Activated CD4-positive, alpha-beta T cell treated with anti-CD3 and anti-CD28 coated beads, Interleukin-2, amount 10 ng/mL, durations not matched to agents 7 days and 5 days (primary cell): ENCODE data around the gene GALNT10. TPM values are rescaled to one million over a fixed set of nuclear protein-coding genes. Genes with fewer than 3 reads are reported as not detected.
A peak's percentile ranks its signal among the peaks of the same experiment; 100 is the strongest.

Experiments used
- CTCF ChIA-PET: fragments of 350-600 bp; sonication (Branson Sonifier 250); formaldehyde crosslinking; loops from one replicate; lab custom pipeline; 2021; ENCODE audit warnings: antibody characterized with exemption; lab: Charles Lee
- POLR2A ChIA-PET: fragments of 350-600 bp; sonication (Branson Sonifier 250); formaldehyde crosslinking; loops from one replicate; lab custom pipeline; 2021; ENCODE audit warnings: antibody characterized with exemption; lab: Charles Lee
- DNase-seq: peaks from one replicate; pipeline ENCODE4 v3.0.0-alpha.2; 2020
- H3K27ac Mint-ChIP-seq: one replicate; pipeline ENCODE4 v1.8.0; 2021; ENCODE audit warnings: mild to moderate bottlenecking, moderate library complexity, mixed read lengths
- H3K27me3 Mint-ChIP-seq: one replicate; pipeline ENCODE4 v1.8.0; 2021; ENCODE audit warnings: mixed read lengths
- H3K36me3 Mint-ChIP-seq: one replicate; pipeline ENCODE4 v1.8.0; 2021; ENCODE audit warnings: low read depth, mixed read lengths
- H3K4me1 Mint-ChIP-seq: one replicate; pipeline ENCODE4 v1.8.0; 2021; ENCODE audit warnings: mixed read lengths
- H3K4me3 Mint-ChIP-seq: one replicate; pipeline ENCODE4 v1.8.0; 2021; ENCODE audit warnings: mild to moderate bottlenecking, moderate library complexity, mixed read lengths
- H3K9me3 Mint-ChIP-seq: one replicate; pipeline ENCODE4 v1.8.0; 2021; ENCODE audit warnings: mixed read lengths
- total RNA-seq, 2 experiments: library from RNA; stranded (reverse); gene quantifications; one replicate each; pipeline ENCODE4 v1.2.3, GENCODE V29; 2021

GALNT10 gene
- total RNA-seq, 2 experiments from 2014 or later = 44.2 to 47.2 TPM

GRCh38 chr5:154264549-154265196 lies 74.1 kb downstream of the GALNT10 start:
- H3K9me3 Mint-ChIP-seq = no peaks in the 10 kb centered on the region
- peak overlapping the region; percentile 38 for H3K27ac Mint-ChIP-seq
- H3K27me3 Mint-ChIP-seq = no peaks in the 10 kb centered on the region
- ChIA-PET POLR2A (no interaction called here), CTCF (no interaction called here)
- H3K4me3 Mint-ChIP-seq = no peak overlapping the region
- peaks cover 1% of the 10 kb centered on the region for H3K4me1 Mint-ChIP-seq
- DNase-seq = no peak
- peaks cover 2% of the 10 kb centered on the region for H3K36me3 Mint-ChIP-seq

- Mint-ChIP-seq H3K27me3 (no peaks in the 10 kb centered on the region), H3K4me3 (no peak overlapping the region), H3K9me3 (no peaks in the 10 kb centered on the region), H3K27ac (peak overlapping the region; percentile 38), H3K36me3 (peaks cover 2% of the 10 kb centered on the region), H3K4me1 (peaks cover 1% of the 10 kb centered on the region)
- ChIA-PET CTCF (no interaction called here), POLR2A (no interaction called here)
- DNase-seq = no peak
Measured at GRCh38 chr5:154265197-154265773, 74.8 kb downstream of the GALNT10 start.

- Mint-ChIP-seq H3K36me3 (peaks cover 2% of the 10 kb centered on the region), H3K4me1 (peaks cover 13% of the 10 kb centered on the region), H3K27ac (no peak overlapping the region), H3K9me3 (no peaks in the 10 kb centered on the region), H3K4me3 (no peak overlapping the region), H3K27me3 (no peaks in the 10 kb centered on the region)
- ChIA-PET CTCF (interaction anchor here (1.0 kb wide), 1 partner anchor 23 kb away, joined by 3 read pairs; no protein-coding TSS in a partner anchor), POLR2A (no interaction called here)
- DNase-seq = no peak
Measured at GRCh38 chr5:154267516-154267915, 77.0 kb downstream of the GALNT10 start.

- no peak for DNase-seq
- no peaks in the 10 kb centered on the region for H3K27me3 Mint-ChIP-seq
- no peak overlapping the region for H3K27ac Mint-ChIP-seq
- H3K4me3 Mint-ChIP-seq = no peak overlapping the region
- H3K36me3 Mint-ChIP-seq = peaks cover 2% of the 10 kb centered on the region
- H3K9me3 Mint-ChIP-seq = no peaks in the 10 kb centered on the region
- ChIA-PET CTCF (interaction anchor here (1.0 kb wide), 1 partner anchor 23 kb away, joined by 3 read pairs; no protein-coding TSS in a partner anchor), POLR2A (no interaction called here)
- H3K4me1 Mint-ChIP-seq = peaks cover 19% of the 10 kb centered on the region
Measured at GRCh38 chr5:154268073-154268472, 77.5 kb downstream of the GALNT10 start.

GRCh38 chr5:154269414-154269813 lies 78.9 kb downstream of the GALNT10 start:
- peaks cover 2% of the 10 kb centered on the region for H3K36me3 Mint-ChIP-seq
- H3K27me3 Mint-ChIP-seq = no peaks in the 10 kb centered on the region
- peaks cover 31% of the 10 kb centered on the region for H3K4me1 Mint-ChIP-seq
- H3K9me3 Mint-ChIP-seq = no peaks in the 10 kb centered on the region
- POLR2A ChIA-PET = no interaction called here
- DNase-seq = no peak
- H3K4me3 Mint-ChIP-seq = no peak overlapping the region
- CTCF ChIA-PET = no interaction called here
- H3K27ac Mint-ChIP-seq = no peak overlapping the region

- Mint-ChIP-seq H3K9me3 (no peaks in the 10 kb centered on the region), H3K27me3 (no peaks in the 10 kb centered on the region), H3K4me1 (peaks cover 32% of the 10 kb centered on the region), H3K36me3 (peaks cover 5% of the 10 kb centered on the region), H3K4me3 (no peak overlapping the region), H3K27ac (no peak overlapping the region)
- DNase-seq = no peak
- ChIA-PET CTCF (interaction anchor here (1.9 kb wide), 1 partner anchor 21 kb away, joined by 5 read pairs; no protein-coding TSS in a partner anchor), POLR2A (no interaction called here)
Measured at GRCh38 chr5:154271466-154271865, 80.9 kb downstream of the GALNT10 start.

GRCh38 chr5:154271936-154272514 lies 81.5 kb downstream of the GALNT10 start:
- ChIA-PET CTCF (interaction anchor here (1.3 to 1.9 kb wide), 2 partner anchors 20 to 82 kb away, joined by 4 to 5 read pairs; partner anchors contain the start of gene GALNT10), POLR2A (no interaction called here)
- peaks cover 37% of the 10 kb centered on the region for H3K4me1 Mint-ChIP-seq
- H3K27me3 Mint-ChIP-seq = no peaks in the 10 kb centered on the region
- H3K9me3 Mint-ChIP-seq = no peaks in the 10 kb centered on the region
- no peak overlapping the region for H3K4me3 Mint-ChIP-seq
- H3K36me3 Mint-ChIP-seq = peaks cover 8% of the 10 kb centered on the region
- DNase-seq = no peak
- H3K27ac Mint-ChIP-seq = peak overlapping the region; percentile 72

- ChIA-PET CTCF (interaction anchor here (1.3 to 1.9 kb wide), 3 partner anchors 11 to 83 kb away, joined by 3 to 5 read pairs (median 4); partner anchors contain the start of gene GALNT10), POLR2A (no interaction called here)
- Mint-ChIP-seq H3K36me3 (peaks cover 9% of the 10 kb centered on the region), H3K27ac (peak overlapping the region; percentile 80), H3K27me3 (no peaks in the 10 kb centered on the region), H3K4me1 (peaks cover 44% of the 10 kb centered on the region), H3K9me3 (no peaks in the 10 kb centered on the region), H3K4me3 (peak overlapping the region; percentile 26)
- DNase-seq = peak; percentile 40
Measured at GRCh38 chr5:154273028-154273617, 82.6 kb downstream of the GALNT10 start.

- peaks cover 11% of the 10 kb centered on the region for H3K36me3 Mint-ChIP-seq
- H3K9me3 Mint-ChIP-seq = no peaks in the 10 kb centered on the region
- no peak for DNase-seq
- H3K27me3 Mint-ChIP-seq = no peaks in the 10 kb centered on the region
- no peak overlapping the region for H3K4me3 Mint-ChIP-seq
- H3K27ac Mint-ChIP-seq = peak overlapping the region; percentile 2
- ChIA-PET CTCF (interaction anchor here (0.8 kb wide), 1 partner anchor 202 kb away, joined by 4 read pairs; no protein-coding TSS in a partner anchor), POLR2A (no interaction called here)
- H3K4me1 Mint-ChIP-seq = peaks cover 55% of the 10 kb centered on the region
Measured at GRCh38 chr5:154273963-154274827, 83.7 kb downstream of the GALNT10 start.

GRCh38 chr5:154274828-154275185 lies 84.3 kb downstream of the GALNT10 start:
- CTCF ChIA-PET = interaction anchor here (0.8 kb wide), 1 partner anchor 203 kb away, joined by 4 read pairs; no protein-coding TSS in a partner anchor
- H3K4me3 Mint-ChIP-seq = no peak overlapping the region
- peaks cover 11% of the 10 kb centered on the region for H3K36me3 Mint-ChIP-seq

GRCh38 chr5:154275566-154275965 lies 85.0 kb downstream of the GALNT10 start:
- H3K4me3 Mint-ChIP-seq = no peak overlapping the region
- ChIA-PET CTCF (interaction anchor here (0.9 to 1.2 kb wide), 2 partner anchors 12 to 17 kb away, joined by 3 to 5 read pairs; no protein-coding TSS in a partner anchor), POLR2A (no interaction called here)
- H3K4me1 Mint-ChIP-seq = peaks cover 55% of the 10 kb centered on the region
- DNase-seq = no peak
- no peaks in the 10 kb centered on the region for H3K9me3 Mint-ChIP-seq
- H3K27ac Mint-ChIP-seq = no peak overlapping the region
- peaks cover 12% of the 10 kb centered on the region for H3K36me3 Mint-ChIP-seq
- H3K27me3 Mint-ChIP-seq = no peaks in the 10 kb centered on the region

More at GRCh38 chr5:154274828-154275185, 84.3 kb downstream of the GALNT10 start:
- H3K9me3 Mint-ChIP-seq = no peaks in the 10 kb centered on the region
- DNase-seq = no peak
- POLR2A ChIA-PET = no interaction called here
- H3K27ac Mint-ChIP-seq = no peak overlapping the region
- H3K27me3 Mint-ChIP-seq = no peaks in the 10 kb centered on the region
- H3K4me1 Mint-ChIP-seq = peaks cover 55% of the 10 kb centered on the region
